ENCODE measurements around the gene MTIF3.

DNA sequence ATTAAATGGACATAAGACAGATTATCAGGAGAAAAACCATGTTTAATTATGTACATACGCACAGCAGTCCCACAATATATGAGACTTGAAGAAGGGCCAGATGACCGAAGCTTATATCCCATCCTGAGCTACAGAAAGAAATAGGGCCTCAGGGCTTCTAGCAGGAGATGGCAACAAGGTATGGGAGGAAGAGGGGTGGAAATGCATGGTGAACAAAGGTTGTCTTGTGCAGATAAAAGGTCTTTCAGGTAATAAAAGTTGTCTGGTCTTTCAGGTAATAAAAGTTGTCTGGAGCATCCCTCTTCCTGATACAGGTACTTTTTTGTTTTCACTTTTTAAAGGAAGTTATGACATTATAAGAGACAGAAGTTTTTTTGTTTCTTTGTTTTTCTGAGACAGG, 41.4 kb downstream of the MTIF3 start:
- no peak for TF ChIP-seq POLR2A (IDR thresholded peaks at IDR 0.05)
- TF ChIP-seq CTCF (IDR thresholded peaks at IDR 0.05) = no peak
- no peak for TF ChIP-seq POLR2AphosphoS5 (IDR thresholded peaks at IDR 0.05)
